Measurements from ENCODE around the gene AASDH. TPM values are rescaled to one million over a fixed set of nuclear protein-coding genes. Genes with fewer than 3 reads are reported as not detected.

The AASDH gene
- total and polyA plus RNA-seq, 2 of the 4 experiments (the other 2 are of a cell fraction), result 4.7 to 12.0 TPM

GRCh38 chr4:56305390-56305789 lies 81.9 kb downstream of the AASDH start:
- Histone ChIP-seq H3K18ac (ENCODE audit: low read depth, low read length) (no peak overlapping the region), H2AK9ac (replicated peaks; ENCODE audit: low read depth, low read length, poor library complexity) (no peak overlapping the region), H3K9me3 (ENCODE audit: control insufficient read depth, insufficient read depth, low read length) (no peaks in the 10 kb centered on the region), H4K20me1 (ENCODE audit: insufficient read depth, low read length) (no peaks in the 10 kb centered on the region), H3K9ac (ENCODE audit: low read depth, low read length) (no peak overlapping the region), H3K56ac (ENCODE audit: extremely low read depth, insufficient read depth, low read length) (no peak overlapping the region), H3K23ac (ENCODE audit: low read depth, low read length) (no peak overlapping the region), H2AFZ (replicated peaks; ENCODE audit: low read length, poor library complexity) (no peak overlapping the region), H2BK15ac (ENCODE audit: low read depth, low read length) (no peak overlapping the region), H2AK5ac (ENCODE audit: low read depth, low read length) (no peak overlapping the region), H3K4me1 (ENCODE audit: control insufficient read depth, insufficient read depth, low read length) (no peaks in the 10 kb centered on the region), H4K5ac (ENCODE audit: low read depth, low read length) (no peak overlapping the region), H4K8ac (ENCODE audit: low read depth in 2 of 2, low read length in 2 of 2) (no peak overlapping the region), H3K79me1 (ENCODE audit: low read depth in 1 of 2, low read length in 2 of 2) (no peaks in the 10 kb centered on the region), H3K27me3 (ENCODE audit: control insufficient read depth, insufficient read depth, low read length) (no peaks in the 10 kb centered on the region), H4K91ac (ENCODE audit: insufficient read depth, low read depth, low read length) (no peak overlapping the region), H3K36me3 (ENCODE audit: control insufficient read depth, insufficient read depth, low read length) (no peaks in the 10 kb centered on the region), H2BK20ac (ENCODE audit: low read depth, low read length) (no peak overlapping the region), H3K4me3 (ENCODE audit: insufficient read depth, low read depth, low read length) (no peak overlapping the region), H3K4ac (ENCODE audit: low read depth, low read length) (no peak overlapping the region), H2BK120ac (ENCODE audit: low read depth, low read length) (no peak overlapping the region), H3K9me1 (ENCODE audit: insufficient read depth, low read length) (peaks cover 3% of the 10 kb centered on the region; the same call in 1 of the 2 replicates), H3K4me2 (ENCODE audit: low read depth, low read length) (no peak overlapping the region), H2BK5ac (ENCODE audit: low read depth, low read length, poor library complexity, severe bottlenecking) (no peak overlapping the region), H3K27ac (ENCODE audit: insufficient read depth, low read length) (no peak overlapping the region), H3K14ac (replicated peaks; ENCODE audit: low read depth, low read length) (no peak overlapping the region)
- POLR2A ChIA-PET (ENCODE audit: unreplicated experiment), result no interaction called here
- in situ Hi-C loops (cut with MboI; ENCODE audit: low sequenced_read_pairs) (loop anchor here (25.0 kb wide), 1 partner anchor 532 kb away; no protein-coding TSS in a partner anchor), intact Hi-C loops (cut with micrococcal nuclease) (no loop called here), dilution Hi-C loops (cut with HindIII; ENCODE audit: low sequenced_read_pairs, unreplicated experiment) (no loop called here)
- WGBS, 2 experiments (ENCODE audit: extremely low coverage in 2 of 2, insufficient read length in 1 of 2), result no CpG with 5 or more reads among the region's 1 CpG
- ATAC-seq (ENCODE audit: low read depth) (no peak), DNase-seq (no peak)
- CTCF ChIA-PET, result no interaction called here
- BruUV-seq (replicated peaks), result no TSS peak
- no peak for TF ChIP-seq MAFK (IDR thresholded peaks at IDR 0.05; ENCODE audit: low read depth, low read length)
- TF ChIP-seq CHD1 (IDR thresholded peaks at IDR 0.05; ENCODE audit: low read depth, low read length), result no peak
- TF ChIP-seq CTCF (conservative IDR thresholded peaks at IDR 0.05; ENCODE audit: low read depth, low read length), result no peak
- TF ChIP-seq MAZ (IDR thresholded peaks at IDR 0.05; ENCODE audit: borderline replicate concordance, low read depth, low read length), result no peak
- TF ChIP-seq RFX5 (IDR thresholded peaks at IDR 0.05; ENCODE audit: low read depth, low read length), result no peak
- TF ChIP-seq POLR2A (IDR thresholded peaks at IDR 0.05; ENCODE audit: low read depth, low read length), result no peak

Data from IMR-90 (cell line).